Kidney capillary endothelial cell (primary cell): Measurements from ENCODE around the gene RGS3.
"Not testable (repeated sequence)": the region's sequence is repeated elsewhere in the genome, so short reads cannot be mapped to it uniquely, and the experiment has no call there.

ENCODE experiments used
- DNase-seq: peaks from one replicate; pipeline ENCODE4 v3.0.0-alpha.2; 2018; ENCODE audit warnings: low spot score

Gene RGS3

DNA sequence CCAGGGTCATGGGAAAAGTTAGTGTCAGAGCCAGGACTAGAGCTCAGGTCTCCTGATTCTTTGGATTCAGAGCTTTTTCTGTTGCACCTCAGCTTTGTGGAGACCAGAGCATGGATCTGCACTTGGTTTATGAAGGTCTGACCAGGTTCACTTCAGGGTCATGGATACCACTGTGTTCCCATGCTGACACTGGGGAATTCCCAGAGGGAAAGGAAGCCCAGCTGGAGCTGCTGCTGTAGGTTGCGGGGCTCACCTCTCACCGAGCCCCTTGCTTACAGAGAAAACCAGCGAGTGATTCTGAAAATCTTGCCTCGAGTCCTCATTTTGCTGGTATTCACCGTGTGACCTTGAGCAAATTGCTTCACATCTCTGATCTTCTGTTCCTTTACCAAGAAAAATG lies 83.0 kb downstream of the RGS3 start:
- DNase-seq: no peak

DNA sequence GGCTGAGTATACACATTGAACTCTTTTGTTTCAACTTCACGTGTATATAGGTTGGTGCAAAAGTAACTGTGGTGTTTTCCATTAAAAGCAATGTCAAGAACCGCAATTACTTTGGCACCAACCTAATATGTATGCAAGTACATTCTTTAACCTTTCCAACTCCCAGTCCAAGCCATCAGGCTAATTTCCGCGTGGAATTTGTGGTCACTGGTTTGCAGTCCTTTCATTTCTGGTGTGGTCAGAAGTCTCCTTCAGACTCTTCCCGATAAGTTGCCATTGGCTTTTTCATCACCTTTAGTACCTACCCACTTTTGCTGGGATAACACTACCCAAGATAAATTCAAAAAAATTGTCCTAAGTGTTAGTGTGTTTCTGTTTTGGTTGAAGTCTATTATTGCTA lies 84.0 kb downstream of the RGS3 start:
- DNase-seq: no peak

DNA sequence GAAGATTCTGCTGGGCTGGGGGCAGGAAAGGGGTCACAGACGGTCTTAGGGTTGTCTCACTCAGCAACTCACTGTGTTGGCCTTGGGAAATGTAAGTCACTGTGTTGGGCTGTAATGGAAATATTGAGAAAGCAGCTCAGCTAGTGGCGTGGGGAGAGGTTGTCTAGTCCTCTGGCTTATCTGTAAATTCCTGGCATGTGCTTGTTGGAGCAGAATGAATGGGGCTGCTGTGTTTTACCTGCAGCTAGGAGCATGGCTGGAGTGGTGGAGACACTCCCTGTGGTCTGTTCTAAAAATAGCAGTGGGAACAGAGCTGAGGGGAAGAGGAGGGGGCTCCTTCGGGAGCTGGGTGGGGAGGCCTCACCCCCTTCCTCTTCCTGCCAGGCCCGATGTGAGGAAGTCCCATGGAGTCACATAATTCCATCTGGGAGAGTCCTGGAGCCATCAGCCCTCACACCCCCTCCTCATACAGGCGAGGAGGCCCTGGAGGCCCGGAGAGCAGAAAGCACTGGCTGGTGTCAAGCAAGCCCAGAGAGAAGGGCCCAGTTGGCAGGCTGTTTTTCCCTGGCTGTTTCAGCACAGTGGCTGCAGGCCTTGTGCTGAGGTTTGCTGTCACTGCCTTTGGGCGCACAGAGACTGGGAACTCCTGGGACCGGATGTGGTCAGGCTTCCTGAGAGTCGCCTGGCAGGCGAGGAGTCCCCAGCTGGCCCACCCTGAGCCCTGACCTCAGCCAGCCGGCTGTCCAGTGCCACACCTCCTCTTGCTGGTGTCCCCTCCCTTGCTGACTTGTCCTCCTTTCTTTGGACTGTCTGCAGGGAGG lies 84.9 kb downstream of the RGS3 start:
- peak; percentile 64 for DNase-seq

DNA sequence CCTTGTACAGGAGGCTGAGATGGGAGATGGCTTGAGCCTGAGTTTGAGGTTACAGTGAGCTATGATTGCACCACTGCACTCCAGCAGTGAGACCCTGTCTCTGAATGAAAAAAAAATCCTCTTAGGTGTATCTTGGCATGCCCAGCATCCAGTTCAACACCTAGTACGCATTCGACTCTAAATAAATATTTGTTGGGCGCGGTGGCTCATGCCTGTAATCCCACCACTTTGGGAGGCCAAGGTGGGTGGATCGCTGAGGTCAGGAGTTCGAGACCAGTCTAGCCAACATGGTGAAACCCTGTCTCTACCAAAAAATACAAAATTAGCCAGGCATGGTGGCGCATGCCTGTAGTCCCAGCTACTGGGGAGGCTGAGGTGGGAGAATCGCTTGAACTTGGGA lies 86.4 kb downstream of the RGS3 start:
- not testable (repeated sequence) for DNase-seq

DNA sequence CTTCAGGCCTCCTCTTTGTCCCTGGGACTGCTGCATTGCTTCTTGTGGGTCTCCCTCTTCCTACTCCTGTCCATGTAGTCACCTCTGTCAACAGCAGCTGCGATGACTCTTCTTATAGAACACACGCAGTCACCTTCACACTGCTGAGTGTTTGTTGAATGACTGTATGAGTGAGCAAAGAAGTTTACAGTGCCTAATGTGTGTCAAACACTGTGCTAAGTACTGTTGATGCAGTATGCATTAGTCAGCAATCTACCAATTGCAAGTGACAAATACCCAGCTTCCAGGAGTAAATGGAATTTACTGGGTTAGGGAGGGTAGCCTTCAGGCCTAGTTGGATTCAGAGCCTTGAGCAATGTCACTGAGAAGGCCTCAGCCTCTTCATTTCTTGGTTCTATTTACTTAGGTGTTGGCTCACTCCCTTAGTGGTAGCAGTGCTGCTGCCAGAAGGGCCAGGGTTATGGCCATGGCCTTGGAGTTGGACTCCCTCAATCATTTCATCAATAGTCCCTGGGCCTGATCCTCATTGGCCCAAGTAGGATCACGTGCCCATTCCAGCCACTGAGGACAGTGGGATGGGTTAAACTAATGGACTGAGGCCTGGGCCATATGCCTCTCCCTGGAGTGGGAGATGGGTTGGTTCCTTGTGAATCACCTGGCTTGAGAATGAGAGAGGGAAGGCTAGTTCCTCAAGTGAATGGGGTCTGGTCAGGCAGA lies 93.5 kb downstream of the RGS3 start:
- DNase-seq: no peak

DNA sequence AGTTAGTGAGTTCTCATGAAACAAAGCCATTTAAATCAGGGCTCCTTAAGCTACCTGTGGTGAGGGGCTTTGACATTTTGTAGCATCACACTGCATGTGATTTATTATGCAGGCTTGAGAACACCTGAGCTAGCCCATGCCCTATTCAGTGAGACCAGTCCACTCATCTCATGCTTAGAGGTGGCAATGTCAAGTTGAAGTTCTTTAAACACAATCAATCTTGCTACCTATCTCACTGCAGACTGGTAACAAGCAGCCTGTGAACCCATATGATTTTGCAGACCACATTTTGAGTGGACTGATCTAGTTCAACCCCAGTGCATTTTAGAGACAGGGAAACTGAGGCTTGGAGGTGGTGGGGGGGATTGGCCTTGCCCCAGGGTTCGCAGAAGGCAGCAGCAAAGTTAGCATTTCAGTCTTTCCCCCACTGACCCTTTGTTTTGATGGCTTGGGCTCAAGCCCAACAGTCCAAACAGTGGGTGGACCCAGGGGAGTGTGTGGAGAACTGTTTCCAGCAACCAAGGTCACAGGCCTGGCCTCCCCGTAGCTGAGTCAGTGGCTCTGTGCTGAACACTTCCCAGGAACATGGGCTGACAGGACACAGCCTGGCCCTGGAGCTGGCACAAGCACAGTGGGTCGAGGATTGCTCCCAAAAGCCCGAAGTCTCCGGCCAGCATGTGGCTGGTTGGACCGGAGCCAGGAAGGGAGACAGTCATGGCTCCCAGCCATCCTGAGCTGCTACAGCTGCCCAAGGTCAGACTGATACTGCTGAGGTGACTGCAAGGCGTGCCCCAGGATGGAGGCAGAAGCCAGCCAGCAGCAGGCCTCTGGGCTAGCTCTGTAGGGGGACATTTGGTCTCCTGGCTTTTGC lies 95.3 kb downstream of the RGS3 start:
- peak; percentile 59 for DNase-seq

DNA sequence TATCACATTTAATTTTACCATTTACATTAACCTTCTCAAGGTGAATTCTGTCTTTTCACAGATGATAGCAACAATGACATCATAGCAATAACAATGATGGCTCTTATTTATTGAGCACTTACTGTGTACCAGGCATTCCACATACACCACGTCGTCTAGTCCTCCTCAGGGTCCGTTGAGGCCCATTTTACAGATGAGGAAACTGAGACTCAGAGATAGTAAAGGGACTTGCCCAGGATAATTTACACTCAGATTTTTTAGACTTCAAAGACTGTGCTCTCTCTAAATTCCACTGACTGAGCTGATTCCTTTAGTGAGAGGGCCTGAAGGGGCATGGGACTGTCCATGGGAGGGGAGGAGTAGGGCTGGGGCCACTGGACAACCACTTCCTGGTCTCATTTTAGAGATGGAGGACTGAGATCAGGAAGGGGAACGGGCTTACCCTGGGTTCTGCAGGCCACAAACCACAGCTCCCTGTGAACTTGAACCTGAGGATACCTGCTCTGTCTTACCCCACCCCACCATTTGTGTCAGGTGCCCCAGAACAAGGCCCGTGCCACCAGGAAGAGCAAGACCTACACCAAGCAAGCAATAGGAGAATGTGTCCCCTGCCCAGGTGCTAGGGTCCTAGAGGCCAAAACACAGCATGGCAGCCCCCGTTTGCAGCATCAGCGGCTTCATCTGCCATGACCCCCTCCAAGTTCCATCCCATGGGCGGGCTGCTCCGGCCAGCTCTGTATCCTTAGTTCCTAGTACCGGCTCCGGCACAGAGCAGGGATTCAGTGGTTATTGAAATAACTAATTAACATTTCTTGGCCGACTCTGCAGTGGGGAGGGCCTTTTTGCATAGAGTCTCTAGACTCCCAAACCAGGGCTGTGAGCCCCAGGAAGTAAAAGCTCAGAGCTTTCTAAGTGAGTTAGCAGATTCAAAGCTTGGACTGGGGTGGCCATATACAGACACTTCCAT lies 96.6 kb downstream of the RGS3 start:
- no peak for DNase-seq

DNA sequence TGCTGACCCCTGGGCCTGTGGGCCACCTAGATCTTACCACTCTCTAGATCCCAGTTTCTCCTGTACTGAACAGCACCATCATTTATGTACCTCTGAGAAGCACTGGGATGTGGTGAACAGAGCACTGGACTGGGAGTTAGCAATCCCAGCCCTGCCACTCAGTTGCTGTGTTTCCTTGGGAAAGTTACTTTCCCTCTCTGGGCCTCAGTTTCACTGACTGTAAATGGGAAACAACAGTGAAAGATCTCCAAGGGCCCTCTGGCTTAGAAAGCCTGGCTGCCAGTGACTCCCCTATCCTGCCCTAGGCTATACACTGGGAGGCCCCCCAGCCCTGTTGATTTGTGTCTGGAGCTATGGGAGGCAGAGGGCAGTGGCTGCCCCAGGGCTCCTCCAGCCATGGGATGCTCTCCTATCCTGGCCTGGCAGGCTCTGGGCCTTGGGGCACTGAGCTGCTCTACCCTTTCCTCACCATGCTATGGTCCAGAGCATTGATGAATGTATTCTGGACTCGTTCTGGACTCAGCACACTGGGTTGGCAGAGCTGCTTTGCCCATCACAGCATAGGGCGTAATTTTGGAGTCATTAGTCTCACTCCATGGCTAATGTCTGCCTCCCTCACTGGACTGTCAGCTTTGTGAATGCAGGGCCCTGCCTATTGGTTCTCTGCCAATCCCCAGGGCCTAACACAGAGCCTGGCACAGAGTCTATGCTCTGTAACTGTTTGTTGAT lies 99.3 kb downstream of the RGS3 start:
- DNase-seq: no peak

DNA sequence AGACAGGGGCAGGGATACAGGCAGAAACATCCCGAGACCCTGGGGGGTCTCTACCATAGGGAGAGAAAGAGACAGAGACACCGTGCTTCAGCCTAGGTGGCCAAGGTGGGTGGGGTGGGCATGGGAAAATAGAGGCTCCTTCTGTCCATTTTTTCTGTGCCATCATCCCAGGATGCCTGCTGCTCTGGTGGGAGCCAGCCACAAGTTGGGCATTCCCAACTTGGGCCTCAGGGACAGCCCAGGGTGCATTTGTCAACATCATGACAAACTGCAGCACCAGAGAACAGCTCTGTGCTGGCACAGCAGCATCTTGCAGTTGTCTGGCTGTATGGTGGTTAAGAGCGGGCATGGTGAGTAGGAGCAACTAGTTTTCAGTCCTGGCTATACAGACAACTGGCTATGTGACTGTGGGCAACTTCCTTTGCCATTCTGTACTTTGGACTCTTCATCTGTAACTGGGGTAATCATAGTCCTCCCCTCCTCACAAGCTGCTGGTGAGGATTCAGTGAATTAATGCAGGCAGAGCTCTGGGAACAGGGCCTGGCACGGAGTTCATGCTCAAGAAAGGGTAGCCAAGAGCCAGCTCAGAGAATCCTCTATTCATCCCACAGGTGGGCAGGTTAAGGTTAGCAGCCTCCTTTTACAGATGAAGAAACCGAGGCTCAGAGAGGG lies 100.4 kb downstream of the RGS3 start:
- no peak for DNase-seq

DNA sequence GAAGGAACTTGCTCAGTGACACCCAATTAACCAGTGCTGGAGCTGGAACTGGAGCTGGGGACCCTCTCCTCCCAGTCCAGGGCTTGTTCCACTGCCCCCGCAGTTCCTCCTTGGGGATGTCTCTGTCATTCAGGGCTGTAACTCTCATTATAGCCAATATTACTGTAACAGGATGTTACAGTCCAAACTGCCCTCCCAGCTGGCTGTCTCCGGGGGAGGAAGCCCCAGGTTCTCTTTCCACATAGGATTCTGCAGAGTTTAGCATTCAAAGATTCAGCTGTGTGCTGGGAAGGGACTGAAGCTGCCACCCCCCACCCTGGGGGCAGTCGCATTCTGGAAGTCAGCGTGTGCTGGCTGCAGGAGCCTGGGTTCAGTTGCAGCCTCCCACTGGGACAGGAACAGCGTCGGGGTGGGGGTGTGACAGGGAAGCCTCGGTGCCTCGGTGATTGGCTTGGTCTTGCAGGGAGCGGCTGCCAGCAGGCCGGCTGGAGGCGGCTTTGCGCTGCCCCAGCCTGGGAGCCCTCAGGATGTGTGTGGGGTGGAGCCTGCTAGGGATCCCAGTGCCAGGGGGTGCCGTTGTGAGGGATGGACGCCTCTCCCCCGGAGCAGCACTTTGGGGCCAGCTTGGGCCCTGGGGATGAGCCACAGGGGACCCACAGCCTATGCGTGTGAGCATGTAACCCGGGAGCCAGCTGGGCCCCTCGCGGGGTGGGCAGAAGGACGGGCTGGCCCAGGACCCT lies 101.1 kb downstream of the RGS3 start:
- no peak for DNase-seq

DNA sequence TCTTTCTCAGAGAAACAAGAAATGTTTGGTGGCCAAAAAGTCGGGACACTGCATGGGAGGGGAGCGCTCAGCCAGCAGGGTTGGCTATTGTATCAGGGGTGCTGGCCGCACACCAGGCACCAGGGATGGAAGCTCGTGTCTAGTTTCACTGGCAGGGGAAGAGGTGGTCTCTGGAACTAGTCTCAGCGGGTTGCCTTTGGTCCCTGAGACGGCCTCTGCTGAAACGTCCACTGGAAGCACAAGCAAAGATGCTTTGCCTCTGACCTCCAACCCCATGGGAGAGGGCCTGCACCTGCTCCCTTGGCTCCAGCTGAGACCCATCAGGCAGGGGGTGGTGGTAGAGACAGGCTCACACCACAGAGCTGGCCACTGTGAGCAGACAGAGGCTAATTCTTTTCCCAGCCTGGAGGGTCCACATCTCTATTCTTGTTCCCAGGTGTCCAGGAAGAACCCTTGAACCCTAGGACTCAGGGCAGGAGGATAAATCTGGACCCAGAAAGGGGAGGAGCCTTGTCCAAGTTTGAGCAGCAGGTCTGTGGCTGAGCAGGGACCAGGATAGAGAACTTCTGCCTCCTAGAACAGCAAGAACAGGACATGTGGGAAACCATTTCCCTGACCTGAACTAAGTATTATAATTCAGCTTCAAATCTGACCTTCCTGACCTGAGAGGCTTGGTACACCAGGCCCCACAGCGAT lies 102.6 kb downstream of the RGS3 start:
- no peak for DNase-seq

DNA sequence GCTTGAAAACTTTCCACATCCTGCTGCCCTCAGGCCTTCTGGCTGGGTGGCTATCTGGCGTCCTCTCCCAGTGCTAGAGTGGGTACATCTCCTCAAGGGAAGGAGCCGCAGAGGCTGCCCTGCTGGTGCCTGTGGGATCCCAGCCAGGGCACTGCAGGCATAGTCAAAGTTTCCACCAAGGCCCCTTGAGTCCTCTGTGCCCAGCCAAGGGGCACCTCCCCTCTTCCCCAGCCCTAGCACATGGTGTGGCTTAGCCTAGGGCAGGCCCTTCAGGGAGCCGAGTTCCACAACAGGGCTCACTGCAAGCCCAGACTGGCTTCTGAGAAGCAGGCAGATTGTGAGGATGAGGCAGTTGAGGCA lies 103.2 kb downstream of the RGS3 start:
- DNase-seq: no peak

DNA sequence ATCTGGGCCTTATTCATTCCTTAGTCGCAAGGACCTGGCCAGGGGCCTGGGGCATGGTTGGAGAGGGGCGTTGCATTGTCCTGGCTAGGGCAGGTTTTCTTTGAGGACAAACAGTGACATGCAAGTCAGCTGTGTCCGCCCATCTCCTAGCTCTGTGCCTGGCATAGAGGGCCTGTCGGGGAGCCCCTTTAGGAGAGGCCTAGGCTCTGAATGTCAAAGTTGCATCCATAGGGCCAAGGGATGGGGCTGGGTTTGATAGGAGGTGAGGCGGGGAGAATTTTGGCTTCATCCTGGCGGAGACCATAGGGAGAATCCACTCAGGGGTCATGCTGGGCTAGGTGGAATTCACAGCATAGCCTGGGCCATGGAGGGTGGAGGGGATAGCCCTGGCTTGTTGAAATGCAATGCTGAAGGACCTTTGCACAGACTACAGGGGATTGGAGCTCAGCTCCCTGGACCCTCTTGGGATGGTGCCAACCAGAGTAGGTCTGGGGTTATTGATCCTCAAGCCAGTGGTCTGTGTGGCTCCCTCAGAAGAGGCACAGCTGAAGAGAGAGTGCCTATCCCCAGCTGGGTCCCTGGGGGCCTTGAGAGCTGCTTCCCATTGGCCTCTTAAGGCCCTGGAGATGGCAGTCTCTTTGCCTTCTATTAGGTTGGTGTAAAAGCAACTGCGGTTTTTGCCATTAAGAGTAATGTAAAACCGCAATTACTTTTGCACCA lies 104.0 kb downstream of the RGS3 start:
- no peak for DNase-seq

DNA sequence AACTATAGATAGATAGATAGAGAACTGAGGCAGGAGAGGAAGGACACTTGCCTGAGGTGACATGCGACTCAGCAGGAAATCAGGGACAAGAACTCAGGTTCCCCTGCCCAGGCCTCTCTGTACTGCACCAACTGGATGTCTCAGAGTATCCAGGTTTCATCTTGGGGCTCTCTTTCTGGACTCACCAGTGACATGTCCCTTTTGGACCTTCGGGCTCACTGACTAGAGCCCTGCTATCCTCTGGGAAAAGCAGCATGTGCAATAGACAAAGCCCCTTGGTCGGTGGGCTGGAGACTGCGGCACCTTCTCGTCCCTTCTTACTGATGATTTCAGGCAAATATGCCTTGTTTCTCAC lies 104.5 kb downstream of the RGS3 start:
- no peak for DNase-seq

DNA sequence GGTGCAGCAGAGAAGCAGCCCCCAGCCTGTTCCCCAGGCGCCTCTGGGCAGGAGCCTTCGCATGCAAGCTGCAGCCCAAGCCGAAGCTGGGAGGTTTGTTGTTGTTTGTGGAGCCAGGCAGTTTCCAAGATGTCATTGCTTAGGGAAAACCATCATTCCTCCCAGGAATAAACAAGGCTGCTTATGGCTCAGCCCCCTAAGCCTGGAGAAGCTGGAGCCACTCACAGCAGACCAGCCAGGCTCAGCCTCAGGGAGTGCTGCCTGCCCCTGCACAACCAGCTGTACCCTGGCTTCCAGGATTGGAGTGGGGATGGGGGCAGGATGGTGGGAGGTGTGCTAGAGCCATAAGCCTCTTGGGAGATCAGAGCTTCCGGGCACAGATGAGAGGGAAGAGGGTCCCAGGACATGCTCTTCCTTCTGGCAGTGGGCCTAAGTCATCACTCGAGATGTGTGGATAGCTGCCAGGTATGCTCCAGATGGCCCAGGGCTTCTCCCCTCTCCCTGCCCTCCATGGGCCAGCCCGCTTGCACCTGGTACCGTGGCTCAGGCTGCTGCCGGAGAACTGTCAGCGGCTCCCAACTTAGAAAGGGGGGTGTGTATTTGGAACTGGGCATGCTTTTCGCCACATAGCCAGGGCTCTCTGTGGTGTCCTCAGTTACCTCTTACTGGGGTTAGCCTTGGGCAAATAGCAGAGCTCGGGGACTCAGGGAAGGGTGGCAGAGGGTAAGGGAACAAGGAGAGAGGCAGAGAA lies 105.2 kb downstream of the RGS3 start:
- DNase-seq: no peak

DNA sequence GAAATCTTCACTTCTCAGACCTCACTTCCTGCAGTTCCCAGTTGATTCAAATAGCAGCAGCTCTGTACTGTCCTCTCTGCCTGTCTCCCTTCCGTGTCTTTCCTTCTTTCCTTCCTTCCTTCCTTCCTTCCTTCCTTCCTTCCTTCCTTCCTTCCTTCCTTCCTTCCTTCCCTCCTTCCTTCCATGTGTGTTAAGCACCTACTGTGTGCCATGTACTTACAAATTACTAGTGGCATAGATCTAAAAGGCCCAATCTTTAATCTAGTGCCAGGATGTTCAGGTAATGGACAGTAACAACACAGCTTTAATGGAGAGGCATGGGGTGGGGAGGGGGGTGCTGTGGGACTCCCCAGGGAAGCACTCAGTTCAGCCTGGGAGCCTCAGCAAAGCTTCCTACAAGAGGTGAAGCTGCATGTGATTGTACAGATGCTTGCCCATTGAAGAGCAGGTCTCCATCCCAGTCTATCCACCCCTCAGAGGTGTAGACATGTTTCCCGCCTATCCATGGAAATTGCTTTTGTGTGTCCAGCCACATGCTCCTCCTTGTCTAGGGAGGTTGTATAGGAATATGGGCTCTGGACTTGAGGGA lies 106.0 kb downstream of the RGS3 start:
- DNase-seq: no peak

DNA sequence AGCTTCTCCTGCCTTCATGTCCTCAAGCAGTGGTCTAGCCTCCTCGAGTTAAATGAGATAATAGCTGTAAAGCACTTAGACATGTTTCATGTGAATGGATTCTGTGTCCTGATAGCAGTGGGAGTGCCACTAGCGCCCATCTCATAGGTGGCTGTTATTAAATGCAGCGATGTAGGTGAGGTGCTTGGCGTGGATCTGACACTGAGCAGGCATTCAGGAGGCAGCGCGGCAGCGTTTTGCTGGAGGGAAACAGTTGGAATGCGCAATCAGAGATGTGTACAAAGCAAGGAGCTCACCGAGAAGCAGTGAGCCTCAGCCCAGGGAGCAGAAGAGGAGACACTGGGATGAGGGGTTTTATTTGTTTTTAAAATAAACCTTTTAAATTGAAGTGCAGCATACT lies 106.6 kb downstream of the RGS3 start:
- no peak for DNase-seq
